H1 (cell line): ENCODE measurements around the gene AHNAK2. TPM values are rescaled to one million over a fixed set of nuclear protein-coding genes. Genes with fewer than 3 reads are reported as not detected.

Experiments used
- CTCF ChIA-PET: fragments of 300-600 bp; sonication (Branson Sonifier 250); formaldehyde crosslinking; loops from one replicate; lab custom pipeline; 2021; ENCODE audit not compliant: partially characterized antibody; lab: Charles Lee
- POLR2A ChIA-PET: fragments of 300-600 bp; sonication (Branson Sonifier 250); formaldehyde crosslinking; loops from one replicate; lab custom pipeline; 2021; ENCODE audit warnings: inconsistent platforms; ENCODE audit not compliant: partially characterized antibody; lab: Charles Lee
- DNase-seq, 2 experiments: peaks; one replicate each; pipeline versions ENCODE4 v3.0.0 to v3.0.0-alpha.2; 2010 to 2022; ENCODE audit warnings: low spot score in 2 of 2, low read depth in 1 of 2, mixed read lengths in 1 of 2
- FAIRE-seq: peaks from 2 replicates; lab custom pipeline; 2011; peaks lifted over from hg19 to GRCh38; lab: Jason Lieb, UNC
- H2AFZ ChIP-seq: 2 replicates; pipeline ENCODE4 v1.8.1; 2012; ENCODE audit warnings: low read length, inconsistent platforms
- H2AK5ac ChIP-seq: 2 replicates; pipeline ENCODE4 v1.6.1; 2013; ENCODE audit warnings: low read depth, low read length
- H2BK120ac ChIP-seq: replicated peaks from 2 replicates; pipeline ENCODE3; 2013; ENCODE audit warnings: low read depth, low read length, inconsistent platforms
- H2BK12ac ChIP-seq: 2 replicates; pipeline ENCODE4 v1.6.1; 2013; ENCODE audit warnings: low read depth, low read length
- H2BK15ac ChIP-seq: 2 replicates; pipeline ENCODE4 v1.6.1; 2013; ENCODE audit warnings: low read length
- H2BK20ac ChIP-seq: 2 replicates; pipeline ENCODE4 v1.6.1; 2013; ENCODE audit warnings: low read length
- H2BK5ac ChIP-seq: 2 replicates; pipeline ENCODE4 v1.6.1; 2013; ENCODE audit warnings: low read depth, low read length
- H3K14ac ChIP-seq: 2 replicates; pipeline ENCODE4 v1.6.1; 2013; ENCODE audit warnings: inconsistent platforms; ENCODE audit not compliant: insufficient read length
- H3K18ac ChIP-seq: 2 replicates; pipeline ENCODE4 v1.6.1; 2013; ENCODE audit warnings: low read length; ENCODE audit errors: extremely low read depth
- H3K23ac ChIP-seq: 2 replicates; pipeline ENCODE4 v1.6.1; 2013; ENCODE audit warnings: inconsistent platforms; ENCODE audit not compliant: insufficient read length
- H3K23me2 ChIP-seq: 2 replicates; pipeline ENCODE4 v1.6.1; 2013; ENCODE audit warnings: low read depth, low read length
- H3K27ac ChIP-seq: 2 replicates; pipeline ENCODE4 v1.6.1; 2011; ENCODE audit warnings: low read depth, low read length, inconsistent platforms
- H3K27me3 ChIP-seq, 4 experiments: replicated peaks in 1 of 4; 1 replicate in 1 of 4; 2 replicates in 3 of 4; pipeline versions ENCODE4 v1.6.1 to v1.8.1; 2011 to 2013; ENCODE audit warnings: low read length in 3 of 4, mild to moderate bottlenecking in 3 of 4, inconsistent platforms in 2 of 4, mixed read lengths in 2 of 4, moderate library complexity in 1 of 4; ENCODE audit not compliant: control insufficient read depth in 3 of 4, insufficient read depth in 3 of 4; ENCODE audit errors: extremely low read depth in 1 of 4
- H3K36me3 ChIP-seq, 4 experiments: 2 replicates each; pipeline versions ENCODE4 v1.6.1 to v1.8.1; 2011 to 2013; ENCODE audit warnings: mild to moderate bottlenecking in 4 of 4, low read length in 3 of 4, moderate library complexity in 2 of 4, control low read depth in 1 of 4, inconsistent platforms in 1 of 4; ENCODE audit not compliant: insufficient read depth in 4 of 4, control insufficient read depth in 2 of 4
- H3K4ac ChIP-seq: replicated peaks from 2 replicates; pipeline ENCODE3; 2013; ENCODE audit warnings: low read length, low read depth, mixed read lengths, inconsistent platforms; ENCODE audit not compliant: insufficient read length
- H3K4me1 ChIP-seq, 4 experiments: replicated peaks in 1 of 4; 1 replicate in 1 of 4; 2 replicates in 3 of 4; pipeline versions ENCODE4 v1.6.1 to v1.8.1; 2011 to 2013; ENCODE audit warnings: low read length in 3 of 4, inconsistent platforms in 2 of 4, mixed read lengths in 1 of 4; ENCODE audit not compliant: insufficient read depth in 4 of 4, control insufficient read depth in 3 of 4
- H3K4me2 ChIP-seq, 2 experiments: 2 replicates each; pipeline versions ENCODE4 v1.6.1 to v1.8.1; 2011 to 2013; ENCODE audit warnings: low read depth in 2 of 2, low read length in 2 of 2, control low read depth in 1 of 2, inconsistent platforms in 1 of 2, mild to moderate bottlenecking in 1 of 2; ENCODE audit not compliant: insufficient read depth in 1 of 2
- H3K4me3 ChIP-seq, 4 experiments: fragments of 200-600, 300-600 bp in 1 of 4; sonication (generic), shearing (Covaris generic), sonication (Bioruptor Twin) in 1 of 4; 2 replicates each; pipeline versions ENCODE4 v1.5.1 to v1.8.1; 2011 to 2016; ENCODE audit warnings: low read length in 4 of 4, low read depth in 3 of 4, control low read depth in 2 of 4, inconsistent platforms in 2 of 4, mild to moderate bottlenecking in 2 of 4, mixed read lengths in 1 of 4, moderate library complexity in 1 of 4; ENCODE audit not compliant: insufficient read depth in 2 of 4; ENCODE audit errors: extremely low read depth in 1 of 4
- H3K56ac ChIP-seq: replicated peaks from 2 replicates; pipeline ENCODE3; 2013; ENCODE audit warnings: low read depth, mild to moderate bottlenecking, mixed read lengths, low read length, inconsistent platforms; ENCODE audit not compliant: insufficient read length
- H3K79me1 ChIP-seq: 2 replicates; pipeline ENCODE4 v1.6.1; 2013; ENCODE audit warnings: low read depth, low read length, control low read depth
- H3K79me2 ChIP-seq, 2 experiments: 2 replicates each; pipeline versions ENCODE4 v1.6.1 to v1.8.1; 2012 to 2013; ENCODE audit warnings: low read length in 2 of 2, mild to moderate bottlenecking in 2 of 2, inconsistent platforms in 1 of 2; ENCODE audit not compliant: insufficient read depth in 2 of 2, control insufficient read depth in 1 of 2
- H3K9ac ChIP-seq, 4 experiments: replicated peaks in 1 of 4; 1 replicate in 1 of 4; 2 replicates in 3 of 4; pipeline versions ENCODE4 v1.6.1 to v1.8.1; 2011 to 2013; ENCODE audit warnings: low read depth in 3 of 4, low read length in 3 of 4, control low read depth in 2 of 4, mild to moderate bottlenecking in 2 of 4, moderate library complexity in 2 of 4, inconsistent platforms in 1 of 4; ENCODE audit errors: extremely low read depth in 1 of 4
- H3K9me3 ChIP-seq, 2 experiments: 2 replicates each; pipeline versions ENCODE4 v1.6.1 to v1.8.1; 2012 to 2013; ENCODE audit warnings: mild to moderate bottlenecking in 2 of 2, moderate library complexity in 2 of 2, control low read depth in 1 of 2, inconsistent platforms in 1 of 2, low read depth in 1 of 2, low read length in 1 of 2, mixed read lengths in 1 of 2; ENCODE audit not compliant: insufficient read depth in 2 of 2
- H4K20me1 ChIP-seq, 2 experiments: replicated peaks in 1 of 2; 2 replicates each; pipeline versions ENCODE3 to v1.8.1; 2011 to 2013; ENCODE audit warnings: inconsistent platforms in 2 of 2, low read length in 2 of 2, mild to moderate bottlenecking in 1 of 2; ENCODE audit not compliant: insufficient read depth in 2 of 2, control insufficient read depth in 1 of 2
- H4K5ac ChIP-seq: 2 replicates; pipeline ENCODE4 v1.6.1; 2013; ENCODE audit warnings: low read length, low read depth, mixed read lengths, inconsistent platforms; ENCODE audit not compliant: insufficient read length
- H4K8ac ChIP-seq: 2 replicates; pipeline ENCODE4 v1.8.0; 2013; ENCODE audit warnings: mild to moderate bottlenecking, moderate library complexity, low read length, inconsistent platforms; ENCODE audit not compliant: insufficient read depth; ENCODE audit errors: extremely low read depth
- H4K91ac ChIP-seq: replicated peaks from 2 replicates; pipeline ENCODE3; 2013; ENCODE audit warnings: low read length, mixed read lengths, inconsistent platforms; ENCODE audit not compliant: insufficient read length
- ASH2L ChIP-seq: fragments of 200-600, 300-600 bp; sonication (generic); IDR thresholded peaks from one replicate; pipeline ENCODE4 v1.7.1; 2017; ENCODE audit warnings: low read length
- CBX5 ChIP-seq: fragments of 300-800, 300-1000 bp; sonication (generic); IDR thresholded peaks from 2 replicates; pipeline ENCODE4 v1.7.1; 2016; ENCODE audit warnings: antibody characterized with exemption, low read length, low read depth
- CTBP2 ChIP-seq: IDR thresholded peaks from 2 replicates; pipeline ENCODE4 v1.7.0; 2011; ENCODE audit warnings: borderline replicate concordance, mild to moderate bottlenecking, moderate library complexity, mixed read lengths, low read length; ENCODE audit not compliant: insufficient read depth, insufficient read length
- E2F6 ChIP-seq: IDR thresholded peaks from 2 replicates; pipeline ENCODE4 v1.6.1; 2012; ENCODE audit warnings: inconsistent platforms
- FOSL1 ChIP-seq: IDR thresholded peaks from 2 replicates; pipeline ENCODE4 v1.6.1; 2011; ENCODE audit warnings: mild to moderate bottlenecking, low read depth, low read length, moderate library complexity; ENCODE audit not compliant: insufficient read depth
- KDM4A ChIP-seq: IDR thresholded peaks from one replicate; pipeline ENCODE4 v1.7.1; 2012; ENCODE audit warnings: low read depth, mild to moderate bottlenecking, moderate library complexity, low read length, inconsistent platforms; ENCODE audit not compliant: severe bottlenecking
- MAX ChIP-seq: IDR thresholded peaks from 2 replicates; pipeline ENCODE4 v1.6.1; 2012; ENCODE audit warnings: inconsistent platforms
- RBBP5 ChIP-seq: IDR thresholded peaks from 2 replicates; pipeline ENCODE4 v1.7.1; 2012; ENCODE audit warnings: low read depth, mild to moderate bottlenecking, inconsistent platforms, low read length, moderate library complexity, borderline replicate concordance
- RNF2 ChIP-seq: fragments of 200-900, 300-1000 bp; sonication (generic); IDR thresholded peaks from 2 replicates; pipeline ENCODE4 v1.7.1; 2016; ENCODE audit warnings: borderline replicate concordance, low read depth, mild to moderate bottlenecking, antibody characterized with exemption, low read length; ENCODE audit not compliant: poor library complexity, severe bottlenecking; ENCODE audit errors: missing control alignments
- TEAD4 ChIP-seq: IDR thresholded peaks from 2 replicates; pipeline ENCODE4 v1.6.1; 2012; ENCODE audit warnings: low read depth, low read length, inconsistent platforms, mixed read lengths
- USF2 ChIP-seq: IDR thresholded peaks from 2 replicates; pipeline ENCODE4 v1.6.1; 2011; ENCODE audit warnings: low read length, improper control_type of control experiment
- whole genome bisulfite sequencing, 2 experiments: shearing (Covaris generic) in 1 of 2; methylation state at CpG; one replicate each; pipeline versions ENCODE4 v1.1.6 to v1.1.7; 2013 to 2015; ENCODE audit warnings: low lambda C conversion rate in 2 of 2, mixed read lengths in 2 of 2, inconsistent platforms in 1 of 2, low coverage in 1 of 2, missing lambda C conversion rate in 1 of 2; ENCODE audit not compliant: insufficient replicate concordance in 2 of 2, insufficient coverage in 1 of 2, insufficient read length in 1 of 2; ENCODE audit errors: extremely low coverage in 1 of 2, missing lambda C conversion rate in 1 of 2; 5-methylcytosine and 5-hydroxymethylcytosine counted together
- polyA plus RNA-seq, 7 experiments: library from polyadenylated mRNA; depleted of rRNA in 3 of 7; stranded (reverse) in 5 of 7; unstranded in 2 of 7; fragments of >200 nt in 5 of 7; fragments of 200-250 nt in 2 of 7; gene quantifications; 1 replicate in 5 of 7; 2 replicates in 1 of 7; 4 replicates in 1 of 7; pipeline versions ENCODE4 v1.2.1 to v1.2.3, GENCODE V29; 2011 to 2013; ENCODE audit warnings: missing spikeins in 2 of 7, mixed read lengths in 2 of 7
- total RNA-seq: library from RNA; stranded (reverse); fragmentation: NEBNext Ultra II Directional; extraction: Animal tissue kit (Norgen Biotek cat#: 25700); gene quantifications from 2 replicates; pipeline ENCODE4 v1.2.1, GENCODE V29; 2021

Gene AHNAK2
- total and polyA plus RNA-seq, 2 of the 8 experiments (the other 6 are each of a cell fraction or from before 2014, with no cell fraction given): 0.95 to 2.0 TPM

GRCh38 chr14:105025429-105025828 lies 47.3 kb upstream of the AHNAK2 start:
- no peak overlapping the region for H4K8ac ChIP-seq
- no peak overlapping the region for H3K4me3 ChIP-seq
- H4K91ac ChIP-seq: no peak overlapping the region
- no peaks in the 10 kb centered on the region for H4K20me1 ChIP-seq
- FAIRE-seq: no peak
- no peak overlapping the region for H3K56ac ChIP-seq
- peaks cover 5% of the 10 kb centered on the region; the same call in 1 of the 2 replicates for H3K23me2 ChIP-seq
- POLR2A ChIA-PET: no interaction called here
- H3K9me3 ChIP-seq: no peaks in the 10 kb centered on the region
- H3K23ac ChIP-seq: no peak overlapping the region
- WGBS, 2 experiments: 86% methylated on average over 6 of the region's 6 CpGs; no CpG with 5 or more reads in 1 of the 2 experiments
- H3K14ac ChIP-seq: no peak overlapping the region
- H2AFZ ChIP-seq: no peak overlapping the region
- H3K79me1 ChIP-seq: 0 out of 2 replicates have a peak, but pooled peaks cover 2% of the 10 kb centered on the region
- H2BK120ac ChIP-seq: no peak overlapping the region
- no peak overlapping the region for H3K9ac ChIP-seq
- CTCF ChIA-PET: interaction anchor here (1.0 to 1.6 kb wide), 3 partner anchors 19 to 91 kb away, joined by 4 to 5 read pairs (median 4); no protein-coding TSS in a partner anchor
- H4K5ac ChIP-seq: no peak overlapping the region
- no peak for DNase-seq
- H3K27me3 ChIP-seq: peaks cover 0 to 4% (median 1%) of the 10 kb centered on the region in 4 experiments; a peak in 1 of 7 replicates
- no peak overlapping the region for H2AK5ac ChIP-seq
- H3K27ac ChIP-seq: no peak overlapping the region
- H2BK5ac ChIP-seq: no peak overlapping the region
- H3K4me2 ChIP-seq: no peak overlapping the region
- no peaks in the 10 kb centered on the region for H3K36me3 ChIP-seq
- H2BK20ac ChIP-seq: no peak overlapping the region
- no peaks in the 10 kb centered on the region; a peak in 1 of 4 replicates for H3K79me2 ChIP-seq
- no peak overlapping the region for H3K4ac ChIP-seq
- no peak overlapping the region for H3K18ac ChIP-seq
- H2BK15ac ChIP-seq: no peak overlapping the region
- no peak overlapping the region for H2BK12ac ChIP-seq
- peaks cover 0 to 1% (median 0%) of the 10 kb centered on the region in 4 experiments; a peak in 1 of 7 replicates for H3K4me1 ChIP-seq
- TF ChIP-seq TEAD4: no peak
- no peak for TF ChIP-seq ASH2L
- TF ChIP-seq E2F6: no peak
- no peak for TF ChIP-seq KDM4A
- TF ChIP-seq CBX5: no peak
- no peak for TF ChIP-seq USF2
- no peak for TF ChIP-seq CTBP2
- TF ChIP-seq RNF2: no peak
- no peak for TF ChIP-seq FOSL1
- TF ChIP-seq RBBP5: no peak
- TF ChIP-seq MAX: no peak
